ENCODE data around the gene OBP2A.

Gene OBP2A

DNA sequence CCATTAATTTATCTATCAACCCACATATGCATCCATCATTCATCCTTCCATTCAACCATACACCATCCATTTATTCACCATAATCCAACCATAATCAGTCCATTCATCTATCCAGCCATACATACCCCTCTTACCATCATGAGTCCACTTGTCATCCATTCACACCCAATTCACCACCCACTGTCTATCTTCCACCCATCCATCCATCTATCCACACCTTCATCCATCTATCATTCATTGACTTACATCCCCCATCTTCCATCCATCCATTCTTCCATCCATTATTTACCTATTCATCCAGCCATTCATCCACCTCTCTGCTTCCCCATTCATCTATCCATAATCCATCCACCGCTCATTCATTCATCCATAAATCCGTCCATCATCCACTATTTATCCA lies 33.4 kb downstream of the OBP2A start:
- DNase-seq (ENCODE audit: low spot score) = no peak

DNA sequence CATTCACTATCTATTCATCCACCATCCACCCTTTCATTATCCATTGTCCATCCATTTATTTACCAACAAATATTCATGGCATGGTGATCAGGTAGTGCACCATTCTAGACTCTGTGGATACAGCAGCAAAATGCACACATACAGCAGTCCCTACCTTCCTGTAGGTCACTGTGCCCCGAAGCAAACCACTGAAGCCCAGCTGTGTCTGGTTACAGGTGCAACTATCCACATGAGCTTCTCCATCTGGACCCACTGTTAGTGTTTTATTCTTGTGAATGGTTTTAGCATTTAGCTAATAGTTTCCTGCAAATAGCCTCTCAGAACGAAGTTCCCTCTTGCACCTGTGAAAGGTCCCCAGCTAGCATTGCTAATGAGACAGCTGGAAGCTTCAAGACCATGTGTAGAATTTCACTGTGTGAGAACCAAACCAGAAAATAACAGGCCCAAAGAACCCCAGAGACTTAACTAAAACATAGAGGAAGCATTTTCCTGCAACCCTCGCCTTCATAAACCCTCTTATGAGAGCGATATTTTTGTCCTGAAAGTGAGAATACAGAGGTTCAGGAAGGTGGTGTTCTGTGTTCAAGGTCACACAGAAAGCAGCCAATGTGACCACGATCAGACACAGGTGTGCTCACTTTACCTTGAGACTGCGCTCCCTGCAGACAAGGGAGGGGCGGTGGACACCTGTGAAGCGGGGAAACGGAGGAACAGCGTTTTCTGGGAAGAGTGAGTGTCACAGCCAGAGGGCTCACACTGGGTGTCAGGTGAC lies 34.1 kb downstream of the OBP2A start:
- DNase-seq (ENCODE audit: low spot score) = no peak

DNA sequence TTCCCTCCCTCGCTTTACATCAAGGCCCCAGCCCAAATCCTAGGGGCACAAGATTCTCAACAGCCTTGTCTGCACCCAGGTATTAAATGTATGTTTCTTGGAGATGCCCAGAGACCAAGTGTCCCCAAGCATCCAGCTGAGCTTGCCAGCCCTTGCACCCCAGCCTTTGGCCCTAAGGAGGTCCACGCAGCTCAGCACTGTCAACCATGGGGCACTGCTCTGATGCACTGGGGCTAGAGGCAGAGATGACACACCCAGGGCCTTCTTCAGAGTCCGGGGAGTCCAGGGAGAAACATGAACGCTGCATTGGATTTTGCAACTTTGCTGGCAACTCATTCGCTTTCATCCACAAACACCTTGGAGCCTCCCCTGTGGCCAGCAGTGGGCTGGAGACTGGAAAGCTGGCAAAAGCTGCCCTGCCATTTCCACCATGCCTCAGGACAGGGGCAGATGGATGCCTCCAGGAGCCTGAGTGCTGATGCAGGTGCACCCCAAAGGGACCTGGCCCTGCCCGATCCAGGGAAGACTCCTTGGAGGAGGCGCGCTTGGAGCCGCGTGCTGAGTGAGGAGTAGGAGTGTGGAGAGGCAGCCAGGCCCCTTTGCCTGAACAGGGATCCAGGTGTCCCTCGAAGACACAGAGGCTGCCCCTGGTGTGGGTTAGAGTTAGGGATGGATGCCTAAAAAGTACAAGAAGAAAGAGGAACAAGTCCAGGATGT lies 34.9 kb downstream of the OBP2A start:
- DNase-seq (ENCODE audit: low spot score) = no peak

DNA sequence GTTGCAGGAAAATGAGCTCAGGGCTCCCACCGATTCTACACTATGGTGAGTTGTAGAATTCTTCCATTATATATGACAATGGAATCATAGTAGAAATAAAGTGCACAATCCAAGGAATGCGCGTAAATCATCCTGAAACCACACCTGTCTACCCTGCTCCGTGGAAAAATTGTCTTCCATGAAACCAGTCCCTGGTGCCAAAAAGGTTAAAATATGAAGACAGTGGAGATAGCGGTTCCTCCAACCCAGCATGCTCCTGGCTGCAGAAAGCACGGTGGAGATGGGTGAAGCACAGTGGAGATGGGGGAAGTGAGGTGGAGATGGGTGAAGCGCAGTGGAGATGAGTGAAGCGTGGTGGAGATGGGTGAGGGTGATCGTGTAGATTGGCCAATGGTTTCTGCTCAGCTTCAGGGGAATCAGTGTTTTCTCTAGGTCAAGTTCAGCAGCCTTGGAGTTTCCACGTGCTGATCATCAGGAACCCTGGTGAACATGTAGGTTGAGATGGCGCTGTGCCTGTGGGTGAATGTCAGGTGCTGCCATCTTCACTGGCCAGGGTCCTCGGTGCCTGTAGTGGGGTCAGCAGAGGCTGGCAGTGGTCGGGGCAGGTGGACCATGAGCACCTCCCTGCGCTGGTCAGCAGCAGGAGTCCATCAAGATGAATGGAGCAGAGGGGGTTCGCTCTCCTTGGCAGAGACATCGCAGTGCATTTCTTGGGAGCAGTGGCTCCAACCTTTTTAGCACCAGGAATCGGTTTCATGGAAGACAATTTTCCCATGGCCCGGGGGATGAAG lies 35.9 kb downstream of the OBP2A start:
- DNase-seq (ENCODE audit: low spot score) = no peak

- no peak for DNase-seq (ENCODE audit: low spot score)
Measured at GRCh38 chr9:135582541-135582940, 36.6 kb downstream of the OBP2A start.

GRCh38 chr9:135582966-135583687 lies 37.2 kb downstream of the OBP2A start:
- peak; percentile 13 for DNase-seq (ENCODE audit: low spot score)

GRCh38 chr9:135583688-135584011 lies 37.7 kb downstream of the OBP2A start:
- peak; percentile 7 for DNase-seq (ENCODE audit: low spot score)

- no peak for DNase-seq (ENCODE audit: low spot score)
Measured at GRCh38 chr9:135584371-135584770, 38.4 kb downstream of the OBP2A start.

GRCh38 chr9:135584934-135585333 lies 39.0 kb downstream of the OBP2A start:
- no peak for DNase-seq (ENCODE audit: low spot score)

DNA sequence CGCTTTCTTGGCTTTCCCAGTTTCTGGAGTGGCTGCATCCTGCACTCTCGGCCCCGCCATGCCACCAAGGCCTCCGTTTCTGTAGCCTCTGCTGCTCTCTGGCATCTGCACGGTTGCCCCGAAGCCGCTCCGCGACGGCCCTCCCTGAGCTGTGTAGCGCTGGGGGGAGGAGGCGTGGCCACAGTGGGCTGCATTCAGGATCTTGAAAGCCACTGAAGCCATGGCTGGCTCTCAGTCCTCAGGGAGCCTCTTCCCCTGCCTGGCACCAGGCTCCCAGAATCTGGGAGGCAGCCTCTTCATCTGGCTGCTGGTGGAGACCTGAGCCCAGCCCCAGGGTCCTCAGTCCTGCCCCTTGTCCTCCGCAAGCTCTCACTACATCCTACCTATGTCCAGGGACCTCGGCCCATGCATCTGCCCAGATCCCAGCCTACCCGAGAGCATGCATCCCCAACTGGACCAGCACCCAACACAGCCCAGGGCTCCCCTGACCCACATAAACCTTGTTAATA lies 40.7 kb downstream of the OBP2A start:
- DNase-seq (ENCODE audit: low spot score) = peak; percentile 7

DNA sequence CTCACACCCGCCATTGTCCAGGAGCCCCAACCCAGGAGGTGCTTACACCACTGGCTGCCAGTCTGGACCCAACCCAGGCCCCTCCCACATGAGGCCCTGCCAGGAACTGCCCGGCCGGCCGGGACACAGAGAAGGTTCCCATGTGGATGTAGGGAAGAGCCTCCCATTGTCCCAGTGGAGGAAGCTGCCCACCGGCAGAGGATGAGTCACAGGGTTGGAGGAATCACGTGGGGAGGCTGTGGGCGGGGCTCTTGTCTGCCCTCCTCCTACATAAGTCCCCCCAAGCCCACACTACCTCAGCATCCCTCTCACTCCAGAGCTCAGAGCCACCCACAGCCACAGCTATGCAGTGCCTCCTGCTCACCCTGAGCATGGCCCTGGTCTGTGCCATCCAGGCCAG lies 41.7 kb downstream of the OBP2A start:
- DNase-seq (ENCODE audit: low spot score) = no peak

DNA sequence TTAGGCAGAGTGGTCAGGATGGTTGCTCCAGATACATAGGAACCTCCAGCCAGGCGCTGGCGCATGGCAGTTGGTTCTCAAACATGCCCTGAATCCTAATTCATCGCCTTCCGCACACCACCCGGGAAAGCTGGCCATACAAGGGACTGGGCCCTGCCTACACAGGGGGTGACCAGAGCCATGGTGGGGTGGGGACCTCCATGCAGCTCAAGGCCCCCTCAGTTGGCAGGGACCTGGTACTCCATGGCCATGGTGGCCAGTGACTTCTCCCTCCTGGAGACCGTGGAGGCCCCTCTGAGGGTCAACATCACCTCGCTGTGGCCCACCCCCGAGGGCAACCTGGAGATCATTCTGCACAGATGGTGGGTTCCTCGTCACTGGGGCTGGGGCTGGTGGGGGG lies 42.4 kb downstream of the OBP2A start:
- DNase-seq (ENCODE audit: low spot score) = peak; percentile 11

DNA sequence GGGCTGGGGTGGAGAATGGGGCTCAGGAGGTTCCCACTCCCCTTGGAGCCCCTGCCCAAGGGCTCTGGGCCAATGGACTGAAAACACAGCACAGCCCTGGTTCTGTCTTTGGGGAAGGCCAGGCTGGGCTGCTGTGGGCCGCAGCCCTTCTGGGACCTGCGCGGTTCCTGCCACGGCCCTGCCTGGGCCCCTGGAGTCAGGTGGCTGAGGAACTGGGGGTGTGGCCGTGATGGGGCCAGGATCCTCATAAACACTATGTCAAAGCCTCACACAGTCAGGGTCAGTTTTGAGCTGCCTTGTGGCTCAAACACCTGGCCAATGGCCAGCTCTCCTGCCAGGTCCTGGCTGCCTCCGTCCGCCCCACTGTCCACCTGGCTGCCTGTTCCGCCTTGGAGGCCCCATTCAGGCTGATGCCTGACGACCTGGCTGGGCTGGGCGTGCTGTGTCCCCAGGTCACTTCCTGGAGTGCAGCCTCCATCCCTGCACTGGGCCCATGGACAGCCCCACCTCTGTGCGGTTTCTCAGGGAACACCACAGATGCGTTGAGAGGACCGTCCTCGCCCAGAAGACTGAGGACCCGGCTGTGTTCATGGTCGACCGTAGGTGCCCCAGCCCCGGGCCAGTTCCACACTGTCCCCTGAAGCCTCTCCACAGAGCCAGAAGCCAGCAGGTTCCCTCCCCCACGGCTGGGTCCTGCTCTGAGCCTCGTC lies 43.1 kb downstream of the OBP2A start:
- peak; percentile 5 for DNase-seq (ENCODE audit: low spot score)

DNA sequence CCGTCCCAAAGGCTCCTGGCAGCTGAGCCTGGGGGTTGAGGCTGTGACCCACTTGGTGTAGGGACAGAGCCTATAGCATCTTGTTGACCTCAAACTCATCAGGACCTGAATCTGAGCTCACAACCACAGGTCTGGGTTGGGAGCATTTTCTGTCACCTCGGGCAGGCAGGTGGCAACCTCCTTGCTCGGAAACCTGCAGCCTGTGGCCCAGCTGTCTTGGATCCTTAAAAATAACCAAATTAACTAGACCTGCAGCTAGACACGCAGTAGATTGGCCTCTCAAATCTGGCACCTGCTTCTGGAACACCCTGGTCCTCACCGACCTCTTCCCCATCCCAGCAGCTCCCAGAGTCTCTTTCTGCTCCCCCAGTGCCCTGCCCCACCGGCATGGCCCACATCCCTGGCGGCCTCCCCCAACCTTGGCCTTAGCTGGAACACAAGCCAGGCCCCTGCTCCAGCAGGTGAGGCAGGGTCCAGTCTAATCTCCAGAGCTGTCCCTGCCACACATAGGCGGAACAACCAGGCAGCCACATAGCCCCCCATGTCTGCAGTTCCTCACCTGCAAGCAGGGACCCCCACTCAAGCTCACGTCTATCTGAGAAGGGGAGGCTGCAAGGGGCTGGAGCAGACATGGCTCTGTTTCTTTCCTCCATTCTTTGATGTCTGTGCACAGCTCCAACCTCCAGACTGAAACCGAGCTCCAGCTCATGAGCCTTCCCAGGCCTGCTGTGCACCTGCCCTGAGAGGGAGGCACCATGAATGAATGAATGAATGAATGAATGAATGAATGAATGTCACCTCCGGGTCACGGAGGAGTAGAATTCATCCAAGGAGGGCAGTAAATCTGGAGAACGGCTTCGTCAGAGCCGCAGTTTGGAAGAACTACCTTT lies 43.9 kb downstream of the OBP2A start:
- peak; percentile 4 for DNase-seq (ENCODE audit: low spot score)

GRCh38 chr9:135590486-135591079 lies 44.7 kb downstream of the OBP2A start:
- DNase-seq (ENCODE audit: low spot score) = peak; percentile 4

- peak; percentile 10 for DNase-seq (ENCODE audit: low spot score)
Measured at GRCh38 chr9:135591506-135592330, 45.8 kb downstream of the OBP2A start.

DNA sequence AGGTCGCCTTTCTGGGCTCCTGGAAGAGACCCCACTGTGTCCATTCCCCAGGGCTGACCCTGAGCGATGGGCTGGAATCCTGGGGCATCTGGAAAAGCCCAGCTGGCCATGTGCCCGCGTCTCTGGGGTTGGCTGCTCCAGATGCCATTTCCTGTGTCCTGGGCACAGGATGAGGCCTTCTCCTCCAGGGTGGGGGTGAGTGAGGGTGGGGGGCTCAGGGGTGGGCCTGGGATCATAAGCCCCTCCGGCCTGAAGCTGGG lies 46.3 kb downstream of the OBP2A start:
- peak; percentile 14 for DNase-seq (ENCODE audit: low spot score)

DNA sequence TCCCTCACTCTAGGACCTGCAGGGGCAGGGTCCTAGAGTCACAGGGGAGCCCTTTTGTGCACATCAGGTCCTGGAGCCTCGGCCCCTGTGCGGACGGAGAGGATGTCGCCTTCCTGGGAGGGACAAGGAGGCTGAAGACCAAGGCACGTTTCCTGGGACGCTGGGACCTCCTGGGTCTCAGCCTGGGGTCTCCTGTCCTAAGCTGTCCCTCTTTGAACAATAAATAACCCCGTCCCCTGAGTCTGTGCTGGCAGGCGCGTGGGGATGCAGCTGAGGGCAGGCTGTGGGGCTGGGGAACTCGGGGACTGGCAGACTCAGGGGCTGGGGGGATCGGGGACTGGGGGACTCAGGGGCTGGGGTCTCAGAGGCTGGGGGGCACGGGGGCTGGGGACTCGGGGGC lies 46.7 kb downstream of the OBP2A start:
- DNase-seq (ENCODE audit: low spot score) = peak; percentile 4

- no peak for DNase-seq (ENCODE audit: low spot score)
Measured at GRCh38 chr9:135596211-135596610, 50.3 kb downstream of the OBP2A start.

Data from GM03348 (cell line).